Choroid plexus epithelial cell (primary cell): ENCODE results near the gene MT3.

Experiments used
- DNase-seq: peaks from one replicate; pipeline ENCODE4 v3.0.0-alpha.2; 2010; ENCODE audit warnings: low read depth
- H3K4me3 ChIP-seq: 2 replicates; pipeline ENCODE4 v1.5.1; 2011; ENCODE audit warnings: low read depth, mild to moderate bottlenecking, control low read depth, low read length, moderate library complexity
- TF ChIP-seq, protein P1 (sequence below): conservative IDR thresholded peaks from 2 replicates; pipeline ENCODE4 v1.5.1; 2011; ENCODE audit warnings: low read depth, mild to moderate bottlenecking, control low read depth, inconsistent platforms, low read length, moderate library complexity

Gene MT3

DNA sequence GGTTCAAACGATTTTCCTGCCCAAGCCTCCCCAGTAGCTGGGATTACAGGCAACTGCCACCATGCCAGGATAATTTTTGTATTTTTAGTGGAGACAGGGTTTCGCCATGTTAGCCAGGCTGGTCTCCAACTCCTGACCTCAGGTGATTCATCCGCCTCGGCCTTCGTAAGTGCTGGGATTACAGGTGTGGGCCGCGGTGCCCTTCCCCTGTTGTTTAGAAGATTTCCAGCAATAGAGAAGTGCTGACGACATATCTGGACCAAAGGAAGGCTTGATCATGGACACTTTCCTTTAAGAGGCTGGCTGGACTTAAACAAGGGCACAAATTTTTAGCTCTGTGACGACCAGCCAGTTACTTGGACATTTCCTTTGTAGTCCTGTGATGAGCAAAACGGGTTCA is 41.9 kb downstream of the MT3 start:
- DNase-seq = no peak
- H3K4me3 ChIP-seq = no peak overlapping the region
- TF ChIP-seq, protein P1, sequence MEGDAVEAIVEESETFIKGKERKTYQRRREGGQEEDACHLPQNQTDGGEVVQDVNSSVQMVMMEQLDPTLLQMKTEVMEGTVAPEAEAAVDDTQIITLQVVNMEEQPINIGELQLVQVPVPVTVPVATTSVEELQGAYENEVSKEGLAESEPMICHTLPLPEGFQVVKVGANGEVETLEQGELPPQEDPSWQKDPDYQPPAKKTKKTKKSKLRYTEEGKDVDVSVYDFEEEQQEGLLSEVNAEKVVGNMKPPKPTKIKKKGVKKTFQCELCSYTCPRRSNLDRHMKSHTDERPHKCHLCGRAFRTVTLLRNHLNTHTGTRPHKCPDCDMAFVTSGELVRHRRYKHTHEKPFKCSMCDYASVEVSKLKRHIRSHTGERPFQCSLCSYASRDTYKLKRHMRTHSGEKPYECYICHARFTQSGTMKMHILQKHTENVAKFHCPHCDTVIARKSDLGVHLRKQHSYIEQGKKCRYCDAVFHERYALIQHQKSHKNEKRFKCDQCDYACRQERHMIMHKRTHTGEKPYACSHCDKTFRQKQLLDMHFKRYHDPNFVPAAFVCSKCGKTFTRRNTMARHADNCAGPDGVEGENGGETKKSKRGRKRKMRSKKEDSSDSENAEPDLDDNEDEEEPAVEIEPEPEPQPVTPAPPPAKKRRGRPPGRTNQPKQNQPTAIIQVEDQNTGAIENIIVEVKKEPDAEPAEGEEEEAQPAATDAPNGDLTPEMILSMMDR = no peak

DNA sequence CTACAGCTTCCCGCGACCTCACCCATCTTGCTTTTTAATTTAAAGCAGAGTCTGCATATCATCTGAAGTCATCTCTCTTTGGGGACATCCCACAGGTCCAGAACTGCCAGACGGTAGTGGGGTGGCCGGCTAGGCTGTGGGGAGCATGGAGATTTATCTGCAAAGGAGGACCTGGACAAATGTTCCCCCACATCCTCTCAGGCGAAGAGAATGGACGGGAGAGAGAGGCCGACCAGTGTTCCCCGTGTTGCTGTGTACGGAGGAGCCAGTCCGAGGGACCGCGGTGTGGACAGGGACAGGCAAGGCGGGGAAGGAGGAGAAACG is 42.5 kb downstream of the MT3 start:
- H3K4me3 ChIP-seq = peak overlapping the region; percentile 53
- no peak for DNase-seq
- TF ChIP-seq, protein P1 = no peak

DNA sequence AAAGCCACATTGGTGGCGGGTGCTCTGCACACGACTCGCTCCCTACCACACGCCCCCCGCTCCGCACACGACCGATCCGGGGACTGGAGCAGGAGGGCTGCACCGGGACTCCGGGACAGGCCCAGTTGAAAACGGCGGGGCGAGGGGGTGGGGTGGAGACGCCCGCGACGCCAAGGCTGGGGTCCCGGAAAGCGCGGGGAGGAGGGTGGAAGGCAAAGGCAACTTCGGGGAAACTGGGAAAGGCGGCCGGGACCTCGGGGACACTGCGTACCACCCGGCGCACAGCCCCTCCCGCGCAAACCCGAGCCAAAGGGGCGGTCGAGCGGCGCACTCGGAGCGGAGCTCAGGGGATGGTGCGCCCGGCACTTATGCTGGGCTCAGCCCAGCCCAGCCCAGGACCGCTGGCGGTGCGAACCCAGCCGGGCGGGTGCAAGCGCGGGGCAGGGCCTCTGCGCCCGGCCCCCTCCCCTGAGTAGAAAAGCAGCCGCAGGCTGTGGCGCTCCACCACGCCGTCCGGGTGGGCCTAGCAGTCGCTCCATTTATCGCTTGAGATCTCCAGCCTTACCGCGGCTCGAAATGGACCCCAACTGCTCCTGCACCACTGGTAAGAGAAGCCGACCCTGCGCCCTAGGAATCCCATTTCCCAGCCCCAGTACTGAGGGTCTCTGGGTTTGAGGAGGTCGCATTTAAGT is 43.0 kb downstream of the MT3 start, which contains the start of gene MT1M:
MT1M (plus strand) TSS at position 504 of the 692 bp plus-strand sequence; CDS start at position 577, 73 bp downstream.
- TF ChIP-seq, protein P1 = no peak
- no peak for DNase-seq
- H3K4me3 ChIP-seq = peak within 1 kb of the TSS; percentile 53

GRCh38 chr16:56632848-56633365 is 43.6 kb downstream of the MT3 start:
- DNase-seq = no peak
- peak overlapping the region; percentile 53 for H3K4me3 ChIP-seq
- TF ChIP-seq, protein P1 = no peak

DNA sequence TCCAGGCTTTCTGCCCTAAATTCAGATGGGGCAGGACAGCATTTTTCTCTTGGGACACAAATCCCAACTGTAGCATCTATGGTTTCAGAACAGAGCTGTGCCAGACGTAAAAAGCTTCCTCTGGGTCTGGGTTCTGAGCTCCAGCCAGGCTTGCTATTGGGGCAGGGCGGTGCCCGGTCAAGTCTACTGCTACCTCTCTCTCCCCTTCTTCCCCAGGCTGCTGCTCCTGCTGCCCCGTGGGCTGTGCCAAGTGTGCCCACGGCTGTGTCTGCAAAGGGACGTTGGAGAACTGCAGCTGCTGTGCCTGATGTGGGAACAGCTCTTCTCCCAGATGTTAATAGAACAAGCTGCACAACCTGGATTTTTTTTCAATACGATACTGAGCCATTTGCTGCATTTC is 44.2 kb downstream of the MT3 start:
- TF ChIP-seq, protein P1 = no peak
- no peak for DNase-seq
- H3K4me3 ChIP-seq = no peak overlapping the region

DNA sequence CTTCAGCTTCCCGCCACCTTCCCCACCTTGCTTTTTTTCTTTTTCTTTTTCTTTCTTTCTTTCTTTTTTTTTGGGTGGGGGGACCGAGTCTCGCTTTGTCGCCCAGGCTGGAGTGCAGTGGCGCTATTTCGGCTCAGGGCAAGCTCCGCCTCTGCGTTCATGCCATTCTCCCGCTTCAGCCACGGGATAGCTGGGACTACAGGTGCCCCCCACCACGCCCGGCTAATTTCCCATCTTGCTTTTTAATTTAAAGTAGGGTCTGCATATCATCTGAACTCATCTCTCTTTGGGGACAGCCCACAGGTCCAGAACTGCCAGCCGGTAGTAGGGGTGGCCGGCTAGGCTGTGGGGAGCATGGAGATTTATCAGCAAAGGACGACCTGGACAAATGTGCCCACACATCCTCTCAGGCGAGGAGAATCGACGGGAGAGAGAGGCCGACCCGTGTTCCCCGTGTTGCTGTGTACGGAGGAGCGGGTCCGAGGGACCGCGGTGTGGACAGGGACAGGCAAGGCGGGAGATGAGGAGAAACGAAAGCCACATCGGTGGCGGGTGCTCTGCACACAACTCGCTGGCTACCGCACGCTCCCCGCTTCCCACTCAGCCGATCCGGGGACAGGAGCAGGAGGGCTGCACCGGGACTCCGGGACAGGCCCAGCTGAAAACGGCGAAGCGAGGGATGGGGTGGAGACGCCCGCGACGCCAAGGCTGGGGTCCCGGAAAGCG is 45.5 kb downstream of the MT3 start:
- peak overlapping the region; percentile 45 for H3K4me3 ChIP-seq
- no peak for DNase-seq

More for the DNA sequence above, 45.5 kb downstream of the MT3 start:
- TF ChIP-seq, protein P1 = no peak
